Measurements from ENCODE around the gene BBOX1.

Gene BBOX1

GRCh38 chr11:27029966-27030365, 10.6 kb upstream of the BBOX1 start:
- DNase-seq (no peak), ATAC-seq (ENCODE audit: insufficient read depth, low read depth) (no peak)
- Histone ChIP-seq H3K27me3 (ENCODE audit: insufficient read depth, low read length, poor library complexity) (no peaks in the 10 kb centered on the region), H4K20me1 (ENCODE audit: insufficient read depth, low read length) (no peaks in the 10 kb centered on the region), H3K79me2 (ENCODE audit: insufficient read depth, low read length) (no peaks in the 10 kb centered on the region), H3K36me3 (ENCODE audit: insufficient read depth, low read length) (no peaks in the 10 kb centered on the region), H2AFZ (ENCODE audit: low read depth, low read length) (no peak overlapping the region), H3K27ac (ENCODE audit: low read length) (no peak overlapping the region), H3K4me3 (ENCODE audit: low read depth in 1 of 2, low read length in 2 of 2) (no peak overlapping the region), H3K4me2 (ENCODE audit: insufficient read depth, low read length) (no peak overlapping the region), H3K4me1 (ENCODE audit: insufficient read depth, low read length) (no peaks in the 10 kb centered on the region), H3K9ac (ENCODE audit: low read depth, low read length) (no peak overlapping the region), H3K9me3 (ENCODE audit: insufficient read depth, low read length, severe bottlenecking) (peaks cover 7% of the 10 kb centered on the region)
- TF ChIP-seq EZH2 (IDR thresholded peaks at IDR 0.05; ENCODE audit: borderline replicate concordance, low read depth, low read length, severe bottlenecking) = no peak
- TF ChIP-seq, protein P1, sequence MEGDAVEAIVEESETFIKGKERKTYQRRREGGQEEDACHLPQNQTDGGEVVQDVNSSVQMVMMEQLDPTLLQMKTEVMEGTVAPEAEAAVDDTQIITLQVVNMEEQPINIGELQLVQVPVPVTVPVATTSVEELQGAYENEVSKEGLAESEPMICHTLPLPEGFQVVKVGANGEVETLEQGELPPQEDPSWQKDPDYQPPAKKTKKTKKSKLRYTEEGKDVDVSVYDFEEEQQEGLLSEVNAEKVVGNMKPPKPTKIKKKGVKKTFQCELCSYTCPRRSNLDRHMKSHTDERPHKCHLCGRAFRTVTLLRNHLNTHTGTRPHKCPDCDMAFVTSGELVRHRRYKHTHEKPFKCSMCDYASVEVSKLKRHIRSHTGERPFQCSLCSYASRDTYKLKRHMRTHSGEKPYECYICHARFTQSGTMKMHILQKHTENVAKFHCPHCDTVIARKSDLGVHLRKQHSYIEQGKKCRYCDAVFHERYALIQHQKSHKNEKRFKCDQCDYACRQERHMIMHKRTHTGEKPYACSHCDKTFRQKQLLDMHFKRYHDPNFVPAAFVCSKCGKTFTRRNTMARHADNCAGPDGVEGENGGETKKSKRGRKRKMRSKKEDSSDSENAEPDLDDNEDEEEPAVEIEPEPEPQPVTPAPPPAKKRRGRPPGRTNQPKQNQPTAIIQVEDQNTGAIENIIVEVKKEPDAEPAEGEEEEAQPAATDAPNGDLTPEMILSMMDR (IDR thresholded peaks at IDR 0.05; ENCODE audit: borderline replicate concordance, extremely low read depth, low read length, poor library complexity, severe bottlenecking) = no peak

GRCh38 chr11:27031754-27032153, 8.9 kb upstream of the BBOX1 start:
- Histone ChIP-seq H4K20me1 (ENCODE audit: insufficient read depth, low read length) (no peaks in the 10 kb centered on the region), H2AFZ (ENCODE audit: low read depth, low read length) (no peak overlapping the region), H3K4me3 (ENCODE audit: low read depth in 1 of 2, low read length in 2 of 2) (no peak overlapping the region), H3K79me2 (ENCODE audit: insufficient read depth, low read length) (no peaks in the 10 kb centered on the region), H3K4me2 (ENCODE audit: insufficient read depth, low read length) (no peak overlapping the region), H3K4me1 (ENCODE audit: insufficient read depth, low read length) (no peaks in the 10 kb centered on the region), H3K9me3 (ENCODE audit: insufficient read depth, low read length, severe bottlenecking) (peaks cover 7% of the 10 kb centered on the region), H3K27ac (ENCODE audit: low read length) (no peak overlapping the region), H3K27me3 (ENCODE audit: insufficient read depth, low read length, poor library complexity) (no peaks in the 10 kb centered on the region), H3K9ac (ENCODE audit: low read depth, low read length) (no peak overlapping the region), H3K36me3 (ENCODE audit: insufficient read depth, low read length) (no peaks in the 10 kb centered on the region)
- no peak for TF ChIP-seq EZH2 (IDR thresholded peaks at IDR 0.05; ENCODE audit: borderline replicate concordance, low read depth, low read length, severe bottlenecking)
- TF ChIP-seq, protein P1 (IDR thresholded peaks at IDR 0.05; ENCODE audit: borderline replicate concordance, extremely low read depth, low read length, poor library complexity, severe bottlenecking) = no peak
- DNase-seq (no peak), ATAC-seq (ENCODE audit: insufficient read depth, low read depth) (no peak)

- no peak overlapping the region for H3K27ac ChIP-seq (ENCODE audit: low read length)
- H3K36me3 ChIP-seq (ENCODE audit: insufficient read depth, low read length) = no peaks in the 10 kb centered on the region
- no peaks in the 10 kb centered on the region for H4K20me1 ChIP-seq (ENCODE audit: insufficient read depth, low read length)
- H3K4me2 ChIP-seq (ENCODE audit: insufficient read depth, low read length) = no peak overlapping the region
- no peak for ATAC-seq (ENCODE audit: insufficient read depth, low read depth)
- TF ChIP-seq, protein P1 (IDR thresholded peaks at IDR 0.05; ENCODE audit: borderline replicate concordance, extremely low read depth, low read length, poor library complexity, severe bottlenecking) = no peak
- TF ChIP-seq EZH2 (IDR thresholded peaks at IDR 0.05; ENCODE audit: borderline replicate concordance, low read depth, low read length, severe bottlenecking) = no peak
- H3K9me3 ChIP-seq (ENCODE audit: insufficient read depth, low read length, severe bottlenecking) = no peaks in the 10 kb centered on the region
- H2AFZ ChIP-seq (ENCODE audit: low read depth, low read length) = no peak overlapping the region
- no peak overlapping the region for H3K9ac ChIP-seq (ENCODE audit: low read depth, low read length)
- no peaks in the 10 kb centered on the region for H3K79me2 ChIP-seq (ENCODE audit: insufficient read depth, low read length)
- DNase-seq = no peak
- no peaks in the 10 kb centered on the region for H3K27me3 ChIP-seq (ENCODE audit: insufficient read depth, low read length, poor library complexity)
- no peak overlapping the region for H3K4me3 ChIP-seq (ENCODE audit: low read depth in 1 of 2, low read length in 2 of 2)
- no peaks in the 10 kb centered on the region for H3K4me1 ChIP-seq (ENCODE audit: insufficient read depth, low read length)
Observed at GRCh38 chr11:27039873-27040272, 742 bp upstream of the BBOX1 start.
